Measurements from ENCODE around the gene ARHGEF10L. TPM values are rescaled to one million over a fixed set of nuclear protein-coding genes. Genes with fewer than 3 reads are reported as not detected.

Gene ARHGEF10L
- total RNA-seq, 1 donor = 39.1 TPM

GRCh38 chr1:17570228-17570627 lies 30.7 kb downstream of the ARHGEF10L start:
- H2AFZ ChIP-seq (ENCODE audit: low read length) = no peak overlapping the region
- peak overlapping the region; percentile 97 for H3K27ac ChIP-seq (ENCODE audit: low read depth, low read length)
- H3K4me1 ChIP-seq (ENCODE audit: insufficient read depth, low read length) = peaks cover 28% of the 10 kb centered on the region
- no peaks in the 10 kb centered on the region for H3K9me3 ChIP-seq (ENCODE audit: low read depth, low read length)
- peak overlapping the region; percentile 57 for H3K4me2 ChIP-seq (ENCODE audit: insufficient read depth, low read length)
- H3K36me3 ChIP-seq (ENCODE audit: insufficient read depth, low read length) = no peaks in the 10 kb centered on the region
- H4K20me1 ChIP-seq (ENCODE audit: insufficient read depth, low read length) = peaks cover 26% of the 10 kb centered on the region
- no peaks in the 10 kb centered on the region for H3K27me3 ChIP-seq (ENCODE audit: insufficient read depth, low read length)
- peak overlapping the region; percentile 1 for H3K4me3 ChIP-seq (ENCODE audit: insufficient read depth, low read length)
- DNase-seq (ENCODE audit: insufficient read length, low spot score, missing footprints) = no peak
- TF ChIP-seq CTCF (IDR thresholded peaks at IDR 0.05; ENCODE audit: extremely low read depth, low read depth, low read length) = no peak
- peaks cover 89% of the 10 kb centered on the region for H3K79me2 ChIP-seq (ENCODE audit: insufficient read depth, low read length)

- peaks cover 33% of the 10 kb centered on the region for H4K20me1 ChIP-seq (ENCODE audit: insufficient read depth, low read length)
- TF ChIP-seq CTCF (IDR thresholded peaks at IDR 0.05; ENCODE audit: extremely low read depth, low read depth, low read length) = no peak
Measured at GRCh38 chr1:17572264-17572985, 32.9 kb downstream of the ARHGEF10L start.

GRCh38 chr1:17573518-17574041 lies 34.1 kb downstream of the ARHGEF10L start:
- Histone ChIP-seq H3K9me3 (ENCODE audit: low read depth, low read length) (no peaks in the 10 kb centered on the region), H3K27ac (ENCODE audit: low read depth, low read length) (no peak overlapping the region), H3K36me3 (ENCODE audit: insufficient read depth, low read length) (no peaks in the 10 kb centered on the region), H2AFZ (ENCODE audit: low read length) (no peak overlapping the region), H3K4me2 (ENCODE audit: insufficient read depth, low read length) (no peak overlapping the region), H3K79me2 (ENCODE audit: insufficient read depth, low read length) (peaks cover 81% of the 10 kb centered on the region), H3K4me3 (ENCODE audit: insufficient read depth, low read length) (no peak overlapping the region), H3K4me1 (ENCODE audit: insufficient read depth, low read length) (peaks cover 18% of the 10 kb centered on the region), H3K27me3 (ENCODE audit: insufficient read depth, low read length) (no peaks in the 10 kb centered on the region), H4K20me1 (ENCODE audit: insufficient read depth, low read length) (peaks cover 42% of the 10 kb centered on the region)
- no peak for TF ChIP-seq CTCF (IDR thresholded peaks at IDR 0.05; ENCODE audit: extremely low read depth, low read depth, low read length)
- DNase-seq (ENCODE audit: insufficient read length, low spot score, missing footprints) = no peak

More at GRCh38 chr1:17572264-17572985, 32.9 kb downstream of the ARHGEF10L start:
- H3K4me1 ChIP-seq (ENCODE audit: insufficient read depth, low read length) = peaks cover 28% of the 10 kb centered on the region
- no peak overlapping the region for H3K27ac ChIP-seq (ENCODE audit: low read depth, low read length)
- no peak overlapping the region for H2AFZ ChIP-seq (ENCODE audit: low read length)
- no peak overlapping the region for H3K4me3 ChIP-seq (ENCODE audit: insufficient read depth, low read length)
- no peaks in the 10 kb centered on the region for H3K27me3 ChIP-seq (ENCODE audit: insufficient read depth, low read length)
- H3K4me2 ChIP-seq (ENCODE audit: insufficient read depth, low read length) = no peak overlapping the region
- no peaks in the 10 kb centered on the region for H3K9me3 ChIP-seq (ENCODE audit: low read depth, low read length)
- peak; percentile 71 for DNase-seq (ENCODE audit: insufficient read length, low spot score, missing footprints)
- peaks cover 83% of the 10 kb centered on the region for H3K79me2 ChIP-seq (ENCODE audit: insufficient read depth, low read length)
- no peaks in the 10 kb centered on the region for H3K36me3 ChIP-seq (ENCODE audit: insufficient read depth, low read length)

GRCh38 chr1:17574516-17574915 lies 35.0 kb downstream of the ARHGEF10L start:
- DNase-seq (ENCODE audit: insufficient read length, low spot score, missing footprints) = no peak
- Histone ChIP-seq H3K79me2 (ENCODE audit: insufficient read depth, low read length) (peaks cover 79% of the 10 kb centered on the region), H3K36me3 (ENCODE audit: insufficient read depth, low read length) (no peaks in the 10 kb centered on the region), H3K27me3 (ENCODE audit: insufficient read depth, low read length) (no peaks in the 10 kb centered on the region), H3K4me1 (ENCODE audit: insufficient read depth, low read length) (peaks cover 9% of the 10 kb centered on the region), H3K27ac (ENCODE audit: low read depth, low read length) (no peak overlapping the region), H4K20me1 (ENCODE audit: insufficient read depth, low read length) (peaks cover 42% of the 10 kb centered on the region), H3K4me2 (ENCODE audit: insufficient read depth, low read length) (no peak overlapping the region), H2AFZ (ENCODE audit: low read length) (no peak overlapping the region), H3K4me3 (ENCODE audit: insufficient read depth, low read length) (no peak overlapping the region), H3K9me3 (ENCODE audit: low read depth, low read length) (no peaks in the 10 kb centered on the region)
- TF ChIP-seq CTCF (IDR thresholded peaks at IDR 0.05; ENCODE audit: extremely low read depth, low read depth, low read length) = peak; percentile 16
